Keratinocyte (primary cell): ENCODE measurements around the gene ZGRF1. TPM values are rescaled to one million over a fixed set of nuclear protein-coding genes. Genes with fewer than 3 reads are reported as not detected.
A peak's percentile ranks its signal among the peaks of the same experiment; 100 is the strongest.

Experiments used
- DNase-seq: peaks from one replicate; pipeline ENCODE4 v3.0.0-alpha.2; 2011; ENCODE audit warnings: low read depth, missing footprints, low spot score
- FAIRE-seq: peaks from 2 replicates; lab custom pipeline; 2011; peaks lifted over from hg19 to GRCh38; lab: Jason Lieb, UNC
- H2AFZ ChIP-seq: 2 replicates; pipeline ENCODE4 v1.6.0; 2012; ENCODE audit warnings: low read length, control low read depth, inconsistent platforms; ENCODE audit not compliant: control insufficient read depth
- H3K27ac ChIP-seq: 2 replicates; pipeline ENCODE4 v1.5.1; 2011; ENCODE audit warnings: low read length; ENCODE audit not compliant: control insufficient read depth, insufficient read depth
- H3K27me3 ChIP-seq: 3 replicates; pipeline ENCODE4 v1.6.0; 2011; ENCODE audit warnings: low read length; ENCODE audit not compliant: control insufficient read depth, insufficient read depth; ENCODE audit errors: extremely low read depth
- H3K36me3 ChIP-seq, 2 experiments: 2 replicates in 1 of 2; 3 replicates in 1 of 2; pipeline ENCODE4 v1.5.1; 2011; ENCODE audit warnings: low read length in 2 of 2, mild to moderate bottlenecking in 1 of 2; ENCODE audit not compliant: control insufficient read depth in 2 of 2, insufficient read depth in 2 of 2; ENCODE audit errors: extremely low read depth in 1 of 2
- H3K4me1 ChIP-seq: 3 replicates; pipeline ENCODE4 v1.5.1; 2011; ENCODE audit warnings: low read length; ENCODE audit not compliant: control insufficient read depth, insufficient read depth; ENCODE audit errors: extremely low read depth
- H3K4me2 ChIP-seq: 3 replicates; pipeline ENCODE4 v1.6.0; 2011; ENCODE audit warnings: low read depth, low read length; ENCODE audit not compliant: control insufficient read depth, insufficient read depth; ENCODE audit errors: extremely low read depth
- H3K4me3 ChIP-seq, 3 experiments: fragments of 200-600 bp in 1 of 3; sonication (generic) in 1 of 3; 2 replicates in 2 of 3; 3 replicates in 1 of 3; pipeline ENCODE4 v1.5.1; 2011 to 2016; ENCODE audit warnings: low read length in 3 of 3, mild to moderate bottlenecking in 3 of 3, control low read depth in 2 of 3, inconsistent platforms in 1 of 3, low read depth in 1 of 3, mixed read lengths in 1 of 3, mixed run types in 1 of 3, moderate library complexity in 1 of 3; ENCODE audit not compliant: control insufficient read depth in 2 of 3, insufficient read depth in 2 of 3; ENCODE audit errors: extremely low read depth in 1 of 3
- H3K79me2 ChIP-seq: 2 replicates; pipeline ENCODE4 v1.6.0; 2012; ENCODE audit warnings: low read length; ENCODE audit not compliant: control insufficient read depth, insufficient read depth
- H3K9ac ChIP-seq: 3 replicates; pipeline ENCODE4 v1.6.0; 2011; ENCODE audit warnings: low read length; ENCODE audit not compliant: control insufficient read depth, insufficient read depth; ENCODE audit errors: extremely low read depth
- H3K9me1 ChIP-seq: 3 replicates; pipeline ENCODE4 v1.6.0; 2011; ENCODE audit warnings: low read length; ENCODE audit not compliant: control insufficient read depth, insufficient read depth; ENCODE audit errors: extremely low read depth
- H3K9me3 ChIP-seq: 2 replicates; pipeline ENCODE4 v1.5.1; 2012; ENCODE audit warnings: low read depth, low read length; ENCODE audit not compliant: control insufficient read depth
- H4K20me1 ChIP-seq: 3 replicates; pipeline ENCODE4 v1.6.0; 2011; ENCODE audit warnings: low read length; ENCODE audit not compliant: control insufficient read depth, insufficient read depth; ENCODE audit errors: extremely low read depth
- EZH2 ChIP-seq: IDR thresholded peaks from one replicate; pipeline ENCODE4 v1.6.1; 2012; ENCODE audit warnings: inconsistent platforms, mild to moderate bottlenecking, low read length, moderate library complexity
- dilution Hi-C: fragments of 300-500 bp; cut with MboI; formaldehyde crosslinking; loops from one replicate; pipeline ENCODE4 v1.7.0; 2020; ENCODE audit warnings: low sequenced_read_pairs; ENCODE audit not compliant: extremely low pct_ligation_motif_present
- polyA plus RNA-seq, 5 experiments: library from polyadenylated mRNA; depleted of rRNA in 3 of 5; stranded (reverse) in 3 of 5; stranded (forward) in 1 of 5; unstranded in 1 of 5; fragments of >200 nt; gene quantifications; 1 replicate in 1 of 5; 2 replicates in 3 of 5; 3 replicates in 1 of 5; pipeline versions ENCODE4 v1.2.1 to v1.2.3, GENCODE V29; 2011 to 2012; ENCODE audit warnings: missing spikeins in 2 of 5, low read depth in 1 of 5, low replicate concordance in 1 of 5
- TF ChIP-seq, protein P1 (sequence below), 3 experiments: IDR thresholded peaks in 1 of 3; conservative IDR thresholded peaks in 1 of 3; optimal IDR thresholded peaks in 1 of 3; 2 replicates in 2 of 3; 3 replicates in 1 of 3; pipeline versions ENCODE3 to v1.5.1; 2011; ENCODE audit warnings: low read length in 3 of 3, mild to moderate bottlenecking in 3 of 3, moderate library complexity in 2 of 3, control low read depth in 1 of 3, inconsistent platforms in 1 of 3; ENCODE audit not compliant: insufficient read depth in 2 of 3; ENCODE audit errors: extremely low read depth in 1 of 3

The ZGRF1 gene
- polyA plus RNA-seq, 1 donor (not counting 4 experiments of a cell fraction or from before 2014, with no cell fraction given) = 3.6 TPM

- peaks cover 10% of the 10 kb centered on the region for H3K4me1 ChIP-seq
- DNase-seq (no peak), FAIRE-seq (peak; percentile 48)
- peaks cover 5% of the 10 kb centered on the region for H4K20me1 ChIP-seq
- peak; percentile 81 for TF ChIP-seq EZH2
- TF ChIP-seq, protein P1, sequence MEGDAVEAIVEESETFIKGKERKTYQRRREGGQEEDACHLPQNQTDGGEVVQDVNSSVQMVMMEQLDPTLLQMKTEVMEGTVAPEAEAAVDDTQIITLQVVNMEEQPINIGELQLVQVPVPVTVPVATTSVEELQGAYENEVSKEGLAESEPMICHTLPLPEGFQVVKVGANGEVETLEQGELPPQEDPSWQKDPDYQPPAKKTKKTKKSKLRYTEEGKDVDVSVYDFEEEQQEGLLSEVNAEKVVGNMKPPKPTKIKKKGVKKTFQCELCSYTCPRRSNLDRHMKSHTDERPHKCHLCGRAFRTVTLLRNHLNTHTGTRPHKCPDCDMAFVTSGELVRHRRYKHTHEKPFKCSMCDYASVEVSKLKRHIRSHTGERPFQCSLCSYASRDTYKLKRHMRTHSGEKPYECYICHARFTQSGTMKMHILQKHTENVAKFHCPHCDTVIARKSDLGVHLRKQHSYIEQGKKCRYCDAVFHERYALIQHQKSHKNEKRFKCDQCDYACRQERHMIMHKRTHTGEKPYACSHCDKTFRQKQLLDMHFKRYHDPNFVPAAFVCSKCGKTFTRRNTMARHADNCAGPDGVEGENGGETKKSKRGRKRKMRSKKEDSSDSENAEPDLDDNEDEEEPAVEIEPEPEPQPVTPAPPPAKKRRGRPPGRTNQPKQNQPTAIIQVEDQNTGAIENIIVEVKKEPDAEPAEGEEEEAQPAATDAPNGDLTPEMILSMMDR (optimal IDR thresholded peaks at IDR 0.05 in 1 of 3, IDR thresholded peaks at IDR 0.05 in 1 of 3, conservative IDR thresholded peaks at IDR 0.05 in 1 of 3; ENCODE audit: extremely low read depth in 1 of 3, insufficient read depth in 2 of 3, low read length in 3 of 3) = no peak
- peak overlapping the region; percentile 22 for H2AFZ ChIP-seq
- H3K27me3 ChIP-seq = peaks cover 73% of the 10 kb centered on the region
- no peaks in the 10 kb centered on the region for H3K79me2 ChIP-seq
- no peak overlapping the region for H3K27ac ChIP-seq
- no peaks in the 10 kb centered on the region for H3K36me3 ChIP-seq
- peak overlapping the region; percentile 58 for H3K4me2 ChIP-seq
- H3K4me3 ChIP-seq = peak overlapping the region in 1 of 3 experiments; percentile 43
- H3K9ac ChIP-seq = no peak overlapping the region
- dilution Hi-C loops = no loop called here
- no peaks in the 10 kb centered on the region for H3K9me3 ChIP-seq
- no peaks in the 10 kb centered on the region for H3K9me1 ChIP-seq
These were observed 127.2 kb downstream of the ZGRF1 start for GRCh38 chr4:112509243-112510141.

GRCh38 chr4:112508356-112508755 is 128.4 kb downstream of the ZGRF1 start:
- FAIRE-seq (no peak), DNase-seq (no peak)
- no peaks in the 10 kb centered on the region for H3K9me1 ChIP-seq
- H3K4me2 ChIP-seq = no peak overlapping the region
- dilution Hi-C loops = no loop called here
- H3K36me3 ChIP-seq = no peaks in the 10 kb centered on the region
- no peak overlapping the region for H2AFZ ChIP-seq
- no peaks in the 10 kb centered on the region for H3K79me2 ChIP-seq
- peaks cover 10% of the 10 kb centered on the region for H3K4me1 ChIP-seq
- H3K27me3 ChIP-seq = peaks cover 66% of the 10 kb centered on the region
- H3K9me3 ChIP-seq = no peaks in the 10 kb centered on the region
- H3K27ac ChIP-seq = no peak overlapping the region
- H4K20me1 ChIP-seq = no peaks in the 10 kb centered on the region
- TF ChIP-seq EZH2 = peak; percentile 25
- TF ChIP-seq, protein P1 (optimal IDR thresholded peaks at IDR 0.05 in 1 of 3, IDR thresholded peaks at IDR 0.05 in 1 of 3, conservative IDR thresholded peaks at IDR 0.05 in 1 of 3; ENCODE audit: extremely low read depth in 1 of 3, insufficient read depth in 2 of 3, low read length in 3 of 3) = no peak
- H3K9ac ChIP-seq = no peak overlapping the region
- H3K4me3 ChIP-seq = no peak overlapping the region
